Progenitor cell of endocrine pancreas (in vitro differentiated cells): ENCODE measurements around the gene SPEM1. TPM values are rescaled to one million over a fixed set of nuclear protein-coding genes. Genes with fewer than 3 reads are reported as not detected.

Experiments used
- DNase-seq: peaks from one replicate; pipeline ENCODE4 v3.0.0; 2021; ENCODE audit warnings: low spot score; ENCODE audit not compliant: unreplicated experiment
- H3K27ac Mint-ChIP-seq: 2 replicates; pipeline ENCODE4 v1.8.0; 2021; ENCODE audit warnings: mild to moderate bottlenecking, moderate library complexity, mixed read lengths
- H3K27me3 Mint-ChIP-seq: 2 replicates; pipeline ENCODE4 v1.8.0; 2021; ENCODE audit warnings: mixed read lengths
- H3K36me3 Mint-ChIP-seq: 2 replicates; pipeline ENCODE4 v1.8.0; 2022; ENCODE audit warnings: mixed read lengths; ENCODE audit not compliant: insufficient read depth
- H3K4me1 Mint-ChIP-seq: 2 replicates; pipeline ENCODE4 v1.8.0; 2021; ENCODE audit warnings: low read depth, mixed read lengths
- H3K4me3 Mint-ChIP-seq: 2 replicates; pipeline ENCODE4 v1.8.0; 2021; ENCODE audit warnings: low read depth, mild to moderate bottlenecking, moderate library complexity, mixed read lengths
- H3K9me3 Mint-ChIP-seq: 2 replicates; pipeline ENCODE4 v1.8.0; 2021; ENCODE audit warnings: low read depth, mixed read lengths
- CTCF ChIP-seq: fragments of 200-600 bp; sonication (generic); IDR thresholded peaks from one replicate; pipeline ENCODE4 v1.5.0; 2021; ENCODE audit warnings: antibody characterized with exemption, mild to moderate bottlenecking; ENCODE audit not compliant: unreplicated experiment
- total RNA-seq: library from RNA; stranded (reverse); gene quantifications from 2 replicates; pipeline ENCODE4 v1.2.1, GENCODE V29; 2021

Gene SPEM1
- total RNA-seq, 1 donor from 2014 or later, result not detected

- H3K27ac Mint-ChIP-seq, result no peak overlapping the region
- no peak for TF ChIP-seq CTCF
- H3K9me3 Mint-ChIP-seq, result no peaks in the 10 kb centered on the region
Measured at GRCh38 chr17:7409716-7410115, 10.4 kb upstream of the SPEM1 start.

GRCh38 chr17:7410634-7411426 is 9.3 kb upstream of the SPEM1 start:
- Mint-ChIP-seq H3K4me3 (no peak overlapping the region), H3K9me3 (no peaks in the 10 kb centered on the region), H3K4me1 (peaks cover 4% of the 10 kb centered on the region), H3K27ac (no peak overlapping the region), H3K36me3 (peaks cover 14% of the 10 kb centered on the region), H3K27me3 (peaks cover 23% of the 10 kb centered on the region)
- DNase-seq, result no peak
- TF ChIP-seq CTCF, result no peak

More at GRCh38 chr17:7409716-7410115, 10.4 kb upstream of the SPEM1 start:
- Mint-ChIP-seq H3K4me3 (no peak overlapping the region), H3K27me3 (peaks cover 27% of the 10 kb centered on the region), H3K36me3 (peaks cover 14% of the 10 kb centered on the region), H3K4me1 (peaks cover 5% of the 10 kb centered on the region)
- DNase-seq, result no peak

- peaks cover 19% of the 10 kb centered on the region for H3K27me3 Mint-ChIP-seq
- no peaks in the 10 kb centered on the region for H3K9me3 Mint-ChIP-seq
- no peak overlapping the region for H3K4me3 Mint-ChIP-seq
- DNase-seq, result no peak
- no peak overlapping the region for H3K27ac Mint-ChIP-seq
- peaks cover 1% of the 10 kb centered on the region for H3K4me1 Mint-ChIP-seq
- TF ChIP-seq CTCF, result no peak
- H3K36me3 Mint-ChIP-seq, result peaks cover 14% of the 10 kb centered on the region
Measured at GRCh38 chr17:7411427-7411750, 8.7 kb upstream of the SPEM1 start.

- Mint-ChIP-seq H3K4me1 (peaks cover 1% of the 10 kb centered on the region), H3K36me3 (peaks cover 14% of the 10 kb centered on the region), H3K9me3 (no peaks in the 10 kb centered on the region), H3K27ac (no peak overlapping the region), H3K27me3 (peaks cover 10% of the 10 kb centered on the region), H3K4me3 (no peak overlapping the region)
- TF ChIP-seq CTCF, result no peak
- no peak for DNase-seq
Measured at GRCh38 chr17:7413346-7413985, 6.7 kb upstream of the SPEM1 start.

GRCh38 chr17:7414837-7415236 is 5.3 kb upstream of the SPEM1 start:
- H3K27me3 Mint-ChIP-seq, result peaks cover 2% of the 10 kb centered on the region
- no peak for TF ChIP-seq CTCF
- H3K27ac Mint-ChIP-seq, result no peak overlapping the region
- no peak for DNase-seq
- peaks cover 6% of the 10 kb centered on the region for H3K36me3 Mint-ChIP-seq
- no peaks in the 10 kb centered on the region for H3K9me3 Mint-ChIP-seq
- peaks cover 6% of the 10 kb centered on the region for H3K4me1 Mint-ChIP-seq
- no peak overlapping the region for H3K4me3 Mint-ChIP-seq
